ENCODE results near the gene CTNND2. TPM values are rescaled to one million over a fixed set of nuclear protein-coding genes. Genes with fewer than 3 reads are reported as not detected.
"Not testable (repeated sequence)": the region's sequence is repeated elsewhere in the genome, so short reads cannot be mapped to it uniquely, and the experiment has no call there.

The CTNND2 gene
- total RNA-seq, 3 donors from 2014 or later (not counting 1 experiment from before 2014, with no cell fraction given) = not detected

DNA sequence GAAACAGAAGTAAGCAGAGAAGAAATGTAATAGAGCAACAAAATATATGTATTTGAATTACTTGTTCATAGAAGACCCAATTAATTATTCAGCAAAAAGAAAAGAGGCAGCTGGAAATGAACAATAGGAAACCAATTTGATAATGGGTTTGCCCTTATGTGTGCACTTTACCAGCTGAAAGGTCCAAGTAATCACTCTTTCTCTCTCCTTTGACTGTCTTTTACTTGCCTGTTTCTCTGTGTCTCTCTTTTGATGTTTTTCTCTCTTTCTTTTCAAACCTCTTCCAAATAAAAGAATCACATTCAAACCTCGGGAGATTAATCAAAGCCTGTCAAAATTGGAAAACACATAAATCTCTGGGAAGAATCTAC lies 51.5 kb downstream of the CTNND2 start:
- Histone ChIP-seq H3K27me3 (ENCODE audit: control insufficient read depth, insufficient read depth, low read length) (no peaks in the 10 kb centered on the region), H3K27ac (ENCODE audit: low read length) (no peak overlapping the region), H3K4me3 (ENCODE audit: low read length) (no peak overlapping the region), H3K9me3 (ENCODE audit: control insufficient read depth, insufficient read depth, low read length) (no peaks in the 10 kb centered on the region), H3K36me3 (ENCODE audit: control insufficient read depth, insufficient read depth, low read length) (no peaks in the 10 kb centered on the region), H3K4me1 (ENCODE audit: control insufficient read depth, insufficient read depth, low read length) (no peaks in the 10 kb centered on the region)
- Mint-ChIP-seq H3K27ac (no peak overlapping the region), H3K4me1 (no peaks in the 10 kb centered on the region), H3K27me3 (ENCODE audit: low read depth in 2 of 2) (no peaks in the 10 kb centered on the region), H3K9me3 (peaks cover 5 to 6% of the 10 kb centered on the region in 2 donors), H3K4me3 (no peak overlapping the region), H3K36me3 (no peaks in the 10 kb centered on the region)
- no peak for DNase-seq
- ATAC-seq = no peak
- intact Hi-C loops (cut with micrococcal nuclease) = no loop called here
- 78% methylated on average over 1 of the region's 1 CpG for WGBS (ENCODE audit: insufficient coverage)
- TF ChIP-seq, protein P1, sequence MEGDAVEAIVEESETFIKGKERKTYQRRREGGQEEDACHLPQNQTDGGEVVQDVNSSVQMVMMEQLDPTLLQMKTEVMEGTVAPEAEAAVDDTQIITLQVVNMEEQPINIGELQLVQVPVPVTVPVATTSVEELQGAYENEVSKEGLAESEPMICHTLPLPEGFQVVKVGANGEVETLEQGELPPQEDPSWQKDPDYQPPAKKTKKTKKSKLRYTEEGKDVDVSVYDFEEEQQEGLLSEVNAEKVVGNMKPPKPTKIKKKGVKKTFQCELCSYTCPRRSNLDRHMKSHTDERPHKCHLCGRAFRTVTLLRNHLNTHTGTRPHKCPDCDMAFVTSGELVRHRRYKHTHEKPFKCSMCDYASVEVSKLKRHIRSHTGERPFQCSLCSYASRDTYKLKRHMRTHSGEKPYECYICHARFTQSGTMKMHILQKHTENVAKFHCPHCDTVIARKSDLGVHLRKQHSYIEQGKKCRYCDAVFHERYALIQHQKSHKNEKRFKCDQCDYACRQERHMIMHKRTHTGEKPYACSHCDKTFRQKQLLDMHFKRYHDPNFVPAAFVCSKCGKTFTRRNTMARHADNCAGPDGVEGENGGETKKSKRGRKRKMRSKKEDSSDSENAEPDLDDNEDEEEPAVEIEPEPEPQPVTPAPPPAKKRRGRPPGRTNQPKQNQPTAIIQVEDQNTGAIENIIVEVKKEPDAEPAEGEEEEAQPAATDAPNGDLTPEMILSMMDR (IDR thresholded peaks at IDR 0.05) = no peak

DNA sequence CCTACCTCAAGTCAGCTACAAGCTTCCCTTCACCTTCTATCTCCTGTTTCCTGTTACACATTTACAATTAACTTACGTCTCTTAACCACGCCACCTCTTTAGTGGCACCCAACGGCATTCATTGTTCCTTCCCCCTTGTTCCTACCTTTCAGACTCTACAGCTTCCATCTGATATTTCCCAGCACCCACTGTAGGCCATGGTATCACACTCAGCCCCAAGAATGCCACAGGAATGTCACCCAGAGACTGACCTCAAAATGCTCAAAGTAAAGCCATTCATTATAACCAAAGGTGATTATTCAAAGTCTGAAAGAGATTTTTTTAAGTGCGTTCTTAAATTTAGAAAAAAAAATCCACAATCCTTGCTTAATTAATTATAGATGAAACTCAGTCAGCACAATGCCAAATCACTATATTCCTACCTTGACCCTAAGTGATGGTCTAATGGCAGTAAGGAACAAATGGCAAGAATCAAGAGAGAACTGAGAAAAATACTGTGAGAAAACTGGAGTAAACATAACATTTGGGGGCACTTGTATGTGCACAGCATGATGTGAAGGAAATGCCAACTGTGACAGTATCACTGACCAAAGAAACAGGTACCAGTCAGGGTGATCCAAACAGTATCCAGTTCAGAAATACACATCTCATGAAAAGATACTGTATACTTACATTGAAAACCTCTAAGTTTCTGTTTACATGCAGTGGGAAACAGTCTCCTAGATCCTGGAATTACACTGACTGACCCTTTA lies 52.1 kb downstream of the CTNND2 start:
- Histone ChIP-seq H3K4me1 (ENCODE audit: control insufficient read depth, insufficient read depth, low read length) (no peaks in the 10 kb centered on the region), H3K9me3 (ENCODE audit: control insufficient read depth, insufficient read depth, low read length) (no peaks in the 10 kb centered on the region), H3K4me3 (ENCODE audit: low read length) (no peak overlapping the region), H3K27ac (ENCODE audit: low read length) (no peak overlapping the region), H3K36me3 (ENCODE audit: control insufficient read depth, insufficient read depth, low read length) (no peaks in the 10 kb centered on the region), H3K27me3 (ENCODE audit: control insufficient read depth, insufficient read depth, low read length) (no peaks in the 10 kb centered on the region)
- intact Hi-C loops (cut with micrococcal nuclease) = no loop called here
- H3K36me3 Mint-ChIP-seq = no peaks in the 10 kb centered on the region
- H3K27ac Mint-ChIP-seq = no peak overlapping the region
- peaks cover 7 to 9% of the 10 kb centered on the region in 2 donors for H3K9me3 Mint-ChIP-seq
- no peaks in the 10 kb centered on the region for H3K4me1 Mint-ChIP-seq
- 72% methylated on average over 3 of the region's 4 CpGs for WGBS (ENCODE audit: insufficient coverage)
- ATAC-seq (no peak), DNase-seq (no peak)
- H3K27me3 Mint-ChIP-seq (ENCODE audit: low read depth in 2 of 2) = no peaks in the 10 kb centered on the region
- no peak overlapping the region for H3K4me3 Mint-ChIP-seq
- TF ChIP-seq, protein P1 (IDR thresholded peaks at IDR 0.05) = no peak

DNA sequence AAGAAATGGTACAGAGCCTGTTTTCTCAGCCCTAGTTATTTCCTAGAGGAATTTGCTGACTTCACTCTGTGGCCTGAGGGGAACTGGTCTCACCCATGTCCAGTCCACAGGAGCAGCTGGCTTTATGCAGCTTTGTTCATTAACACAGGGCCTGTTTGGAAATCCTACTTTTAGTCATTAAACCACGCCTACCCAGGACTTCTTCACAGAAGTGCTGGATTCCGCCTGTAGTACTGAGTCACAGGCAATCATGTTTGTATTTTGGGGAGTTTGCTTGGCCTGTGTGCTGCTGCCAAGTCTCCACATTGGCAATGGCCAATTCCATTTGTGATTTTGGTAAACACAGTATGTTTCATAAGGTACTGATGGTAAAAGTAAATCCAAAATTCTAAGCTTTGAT lies 52.8 kb downstream of the CTNND2 start:
- Mint-ChIP-seq H3K27me3 (ENCODE audit: low read depth in 2 of 2) (no peaks in the 10 kb centered on the region), H3K4me3 (no peak overlapping the region), H3K36me3 (no peaks in the 10 kb centered on the region), H3K9me3 (peaks cover 7 to 10% of the 10 kb centered on the region in 2 donors), H3K27ac (no peak overlapping the region), H3K4me1 (no peaks in the 10 kb centered on the region)
- 69% methylated on average over 2 of the region's 2 CpGs for WGBS (ENCODE audit: insufficient coverage)
- DNase-seq (no peak), ATAC-seq (no peak)
- Histone ChIP-seq H3K9me3 (ENCODE audit: control insufficient read depth, insufficient read depth, low read length) (no peaks in the 10 kb centered on the region), H3K4me3 (ENCODE audit: low read length) (no peak overlapping the region), H3K27me3 (ENCODE audit: control insufficient read depth, insufficient read depth, low read length) (no peaks in the 10 kb centered on the region), H3K4me1 (ENCODE audit: control insufficient read depth, insufficient read depth, low read length) (no peaks in the 10 kb centered on the region), H3K27ac (ENCODE audit: low read length) (no peak overlapping the region), H3K36me3 (ENCODE audit: control insufficient read depth, insufficient read depth, low read length) (no peaks in the 10 kb centered on the region)
- TF ChIP-seq, protein P1 (IDR thresholded peaks at IDR 0.05) = no peak
- intact Hi-C loops (cut with micrococcal nuclease) = no loop called here

DNA sequence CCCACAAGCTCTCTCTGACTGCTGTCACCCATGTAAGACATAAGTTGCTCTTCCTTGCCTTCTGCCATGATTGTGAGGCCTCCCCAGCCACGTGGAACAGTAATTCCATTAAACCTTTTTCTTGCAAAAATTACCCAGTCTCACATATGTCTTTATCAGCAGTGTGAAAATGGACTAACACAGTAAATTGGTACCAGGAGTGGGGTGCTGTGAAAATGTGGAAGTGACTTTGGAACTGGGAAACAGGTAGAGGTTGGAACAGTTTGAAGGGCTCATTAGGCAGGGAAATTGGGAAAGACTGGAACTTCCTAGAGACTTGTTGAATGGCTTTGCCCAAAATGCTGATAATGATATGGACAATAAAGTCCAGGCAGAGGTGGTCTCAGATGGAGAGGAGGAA lies 75.7 kb downstream of the CTNND2 start:
- H3K9me3 Mint-ChIP-seq = peaks cover 12 to 16% of the 10 kb centered on the region in 2 donors
- not testable (repeated sequence) for H3K27me3 ChIP-seq (ENCODE audit: control insufficient read depth, insufficient read depth, low read length)

More for the DNA sequence above, 75.7 kb downstream of the CTNND2 start:
- 43% methylated on average over 1 of the region's 1 CpG for WGBS (ENCODE audit: insufficient coverage)
- H3K27me3 Mint-ChIP-seq (ENCODE audit: low read depth in 2 of 2); H3K4me1 Mint-ChIP-seq; H3K36me3 ChIP-seq (ENCODE audit: control insufficient read depth, insufficient read depth, low read length); H3K4me3 Mint-ChIP-seq; H3K27ac ChIP-seq (ENCODE audit: low read length); DNase-seq; H3K27ac Mint-ChIP-seq; H3K4me3 ChIP-seq (ENCODE audit: low read length); H3K4me1 ChIP-seq (ENCODE audit: control insufficient read depth, insufficient read depth, low read length); H3K36me3 Mint-ChIP-seq; intact Hi-C loops (cut with micrococcal nuclease); ATAC-seq: not testable (repeated sequence)
- H3K9me3 ChIP-seq (ENCODE audit: control insufficient read depth, insufficient read depth, low read length) = peaks cover 21% of the 10 kb centered on the region
